Endothelial cell of umbilical vein (primary cell): ENCODE results near the gene NFATC3. TPM values are rescaled to one million over a fixed set of nuclear protein-coding genes. Genes with fewer than 3 reads are reported as not detected.

ENCODE experiments used
- BruUV-seq: library from RNA; stranded (reverse); fragments of 400-500 nt; replicated peaks from 2 replicates; lab custom pipeline; 2021; lab: Mats Ljungman, UMichigan
- CTCF ChIA-PET: fragments of 300-600, 350-600 bp; sonication (Branson Sonifier 250); formaldehyde crosslinking; loops from one replicate; lab custom pipeline; 2021; ENCODE audit warnings: antibody characterized with exemption, inconsistent platforms; lab: Charles Lee
- POLR2A ChIA-PET: fragments of 300-600, 350-600 bp; sonication (Branson Sonifier 250); formaldehyde crosslinking; loops from one replicate; lab custom pipeline; 2021; ENCODE audit warnings: antibody characterized with exemption, inconsistent platforms; lab: Charles Lee
- DNase-seq: peaks from one replicate; pipeline ENCODE4 v3.0.0-alpha.2; 2011; ENCODE audit warnings: low read depth, low spot score
- FAIRE-seq: peaks from 2 replicates; lab custom pipeline; 2011; peaks lifted over from hg19 to GRCh38; lab: Jason Lieb, UNC
- H2AFZ ChIP-seq: 2 replicates; pipeline ENCODE4 v1.6.0; 2012; ENCODE audit warnings: low read depth, low read length, control low read depth, inconsistent platforms
- H3K27ac ChIP-seq: 2 replicates; pipeline ENCODE4 v1.5.1; 2011; ENCODE audit warnings: low read depth, mild to moderate bottlenecking, control low read depth, low read length, moderate library complexity; ENCODE audit not compliant: insufficient read depth
- H3K27me3 ChIP-seq, 2 experiments: 2 replicates each; pipeline versions ENCODE4 v1.6.0 to v1.6.1; 2011; ENCODE audit warnings: low read length in 2 of 2, mixed read lengths in 1 of 2; ENCODE audit not compliant: control insufficient read depth in 2 of 2, insufficient read depth in 2 of 2
- H3K36me3 ChIP-seq, 2 experiments: 2 replicates in 1 of 2; 3 replicates in 1 of 2; pipeline ENCODE4 v1.5.1; 2011; ENCODE audit warnings: low read length in 2 of 2, mild to moderate bottlenecking in 1 of 2, moderate library complexity in 1 of 2; ENCODE audit not compliant: control insufficient read depth in 2 of 2, insufficient read depth in 2 of 2; ENCODE audit errors: extremely low read depth in 1 of 2
- H3K4me1 ChIP-seq: 3 replicates; pipeline ENCODE4 v1.5.1; 2011; ENCODE audit warnings: mild to moderate bottlenecking, low read length; ENCODE audit not compliant: control insufficient read depth, insufficient read depth; ENCODE audit errors: extremely low read depth
- H3K4me2 ChIP-seq: 2 replicates; pipeline ENCODE4 v1.6.1; 2011; ENCODE audit warnings: low read length, control low read depth, mixed read lengths; ENCODE audit not compliant: insufficient read depth
- H3K4me3 ChIP-seq, 3 experiments: fragments of 200-600 bp in 1 of 3; sonication (generic), shearing (Covaris generic) in 1 of 3; replicated peaks in 1 of 3; 2 replicates each; pipeline ENCODE4 v1.5.1; 2011 to 2016; ENCODE audit warnings: control low read depth in 3 of 3, low read length in 3 of 3, mild to moderate bottlenecking in 2 of 3, inconsistent platforms in 1 of 3, low read depth in 1 of 3, moderate library complexity in 1 of 3; ENCODE audit not compliant: insufficient read depth in 1 of 3
- H3K79me2 ChIP-seq: 2 replicates; pipeline ENCODE4 v1.6.0; 2012; ENCODE audit warnings: low read length, inconsistent platforms; ENCODE audit not compliant: control insufficient read depth, insufficient read depth
- H3K9ac ChIP-seq: replicated peaks from 2 replicates; pipeline ENCODE3; 2011; ENCODE audit warnings: low read length, control low read depth; ENCODE audit not compliant: insufficient read depth; ENCODE audit errors: extremely low read depth
- H3K9me1 ChIP-seq: replicated peaks from 3 replicates; pipeline ENCODE4 v1.6.0; 2011; ENCODE audit warnings: mild to moderate bottlenecking, low read length; ENCODE audit not compliant: control insufficient read depth, insufficient read depth; ENCODE audit errors: extremely low read depth
- H3K9me3 ChIP-seq: replicated peaks from 2 replicates; pipeline ENCODE4 v1.5.1; 2012; ENCODE audit warnings: low read length, inconsistent platforms; ENCODE audit not compliant: control insufficient read depth, insufficient read depth
- H4K20me1 ChIP-seq: replicated peaks from 2 replicates; pipeline ENCODE3; 2011; ENCODE audit warnings: mild to moderate bottlenecking, low read length; ENCODE audit not compliant: control insufficient read depth, insufficient read depth; ENCODE audit errors: extremely low read depth
- EZH2 ChIP-seq: IDR thresholded peaks from 2 replicates; pipeline ENCODE4 v1.6.1; 2012; ENCODE audit warnings: borderline replicate concordance, low read depth, mild to moderate bottlenecking, moderate library complexity, low read length, inconsistent platforms; ENCODE audit not compliant: severe bottlenecking
- FOS ChIP-seq: IDR thresholded peaks from 2 replicates; pipeline ENCODE4 v1.6.1; 2011; ENCODE audit warnings: mild to moderate bottlenecking, low read length, moderate library complexity, borderline replicate concordance; ENCODE audit not compliant: insufficient read depth
- GATA2 ChIP-seq: IDR thresholded peaks from 2 replicates; pipeline ENCODE4 v1.7.0; 2011; ENCODE audit warnings: low read depth, mild to moderate bottlenecking, moderate library complexity, mixed read lengths, low read length; ENCODE audit not compliant: insufficient read length, insufficient read depth
- JUN ChIP-seq: IDR thresholded peaks from 2 replicates; pipeline ENCODE4 v1.6.1; 2011; ENCODE audit warnings: borderline replicate concordance, low read depth; ENCODE audit not compliant: insufficient read length, insufficient read depth
- MAX ChIP-seq: IDR thresholded peaks from 2 replicates; pipeline ENCODE4 v1.6.1; 2011; ENCODE audit not compliant: insufficient read depth, insufficient read length
- MYC ChIP-seq: IDR thresholded peaks from one replicate; pipeline ENCODE4 v1.6.1; 2011; ENCODE audit warnings: mild to moderate bottlenecking, low read depth, low read length
- POLR2A ChIP-seq: IDR thresholded peaks from 2 replicates; pipeline ENCODE4 v1.6.1; 2012; ENCODE audit warnings: low read depth, mild to moderate bottlenecking, control low read depth, low read length
- POLR2AphosphoS5 ChIP-seq: IDR thresholded peaks from 2 replicates; pipeline ENCODE4 v1.6.1; 2012; ENCODE audit warnings: low read depth, mild to moderate bottlenecking, control low read depth, low read length, moderate library complexity; ENCODE audit not compliant: insufficient read depth
- dilution Hi-C: fragments of 300-500 bp; cut with MboI; formaldehyde crosslinking; loops from one replicate; pipeline ENCODE4 v1.15.0; 2019; ENCODE audit warnings: low sequenced_read_pairs; ENCODE audit not compliant: extremely low pct_ligation_motif_present
- intact Hi-C: fragments of 100-400 bp; cut with micrococcal nuclease; formaldehyde crosslinking; loops from one replicate; pipeline ENCODE4 v1.10.0; 2022
- polyA plus RNA-seq, 4 experiments: library from polyadenylated mRNA; depleted of rRNA in 3 of 4; stranded (reverse) in 3 of 4; unstranded in 1 of 4; fragments of >200 nt; gene quantifications; 2 replicates each; pipeline versions ENCODE4 v1.2.1 to v1.2.3, GENCODE V29; 2011 to 2012; ENCODE audit warnings: missing spikeins in 1 of 4
- total RNA-seq: library from RNA; stranded (reverse); gene quantifications from 2 replicates; pipeline ENCODE4 v1.2.3, GENCODE V29; 2021
- TF ChIP-seq, protein P1 (sequence below), 2 donors: IDR thresholded peaks; 1 replicate in 1 of 2; 2 replicates in 1 of 2; pipeline ENCODE4 v1.5.1; 2011; ENCODE audit warnings: low read length in 2 of 2, mild to moderate bottlenecking in 2 of 2, moderate library complexity in 2 of 2, control low read depth in 1 of 2, inconsistent platforms in 1 of 2, low read depth in 1 of 2; ENCODE audit not compliant: insufficient read depth in 1 of 2; ENCODE audit errors: extremely low read depth in 1 of 2

NFATC3 gene
- total and polyA plus RNA-seq, 2 donors (not counting 3 experiments of a cell fraction or from before 2014, with no cell fraction given) = 15.6 to 33.1 TPM

DNA sequence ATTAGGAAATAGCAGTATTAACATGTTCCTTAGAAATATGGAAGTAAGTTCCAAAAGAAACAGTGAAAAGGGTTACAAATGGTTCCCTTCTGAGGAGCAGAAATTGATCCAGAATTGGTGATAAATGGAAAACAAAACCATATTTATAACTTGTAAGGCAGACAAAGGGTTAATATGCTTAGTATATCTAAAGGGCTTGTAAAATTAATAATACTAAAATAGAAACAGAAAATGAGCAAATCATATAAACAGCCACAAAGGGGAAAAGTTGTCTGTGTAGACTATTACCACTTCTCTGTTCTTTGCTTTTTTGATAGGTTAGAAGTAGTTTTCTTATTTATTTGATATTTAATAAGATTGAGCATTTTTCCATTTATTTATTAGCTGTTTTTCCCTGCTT lies 64.4 kb downstream of the NFATC3 start:
- Histone ChIP-seq H3K27me3 (no peaks in the 10 kb centered on the region), H3K9ac (no peak overlapping the region), H3K4me3 (no peak overlapping the region), H3K9me1 (no peaks in the 10 kb centered on the region), H3K36me3 (no peaks in the 10 kb centered on the region), H3K4me1 (peaks cover 3% of the 10 kb centered on the region), H3K4me2 (no peak overlapping the region), H3K9me3 (no peaks in the 10 kb centered on the region), H3K79me2 (no peaks in the 10 kb centered on the region), H2AFZ (no peak overlapping the region), H3K27ac (no peak overlapping the region), H4K20me1 (no peaks in the 10 kb centered on the region)
- CTCF ChIA-PET = no interaction called here
- intact Hi-C loops (no loop called here), dilution Hi-C loops (no loop called here)
- no peak for FAIRE-seq
- DNase-seq = no peak
- POLR2A ChIA-PET = no interaction called here
- TF ChIP-seq MAX (no peak), EZH2 (no peak), FOS (no peak), GATA2 (no peak), POLR2AphosphoS5 (no peak), JUN (no peak), POLR2A (no peak), MYC (no peak)
- TF ChIP-seq, protein P1, sequence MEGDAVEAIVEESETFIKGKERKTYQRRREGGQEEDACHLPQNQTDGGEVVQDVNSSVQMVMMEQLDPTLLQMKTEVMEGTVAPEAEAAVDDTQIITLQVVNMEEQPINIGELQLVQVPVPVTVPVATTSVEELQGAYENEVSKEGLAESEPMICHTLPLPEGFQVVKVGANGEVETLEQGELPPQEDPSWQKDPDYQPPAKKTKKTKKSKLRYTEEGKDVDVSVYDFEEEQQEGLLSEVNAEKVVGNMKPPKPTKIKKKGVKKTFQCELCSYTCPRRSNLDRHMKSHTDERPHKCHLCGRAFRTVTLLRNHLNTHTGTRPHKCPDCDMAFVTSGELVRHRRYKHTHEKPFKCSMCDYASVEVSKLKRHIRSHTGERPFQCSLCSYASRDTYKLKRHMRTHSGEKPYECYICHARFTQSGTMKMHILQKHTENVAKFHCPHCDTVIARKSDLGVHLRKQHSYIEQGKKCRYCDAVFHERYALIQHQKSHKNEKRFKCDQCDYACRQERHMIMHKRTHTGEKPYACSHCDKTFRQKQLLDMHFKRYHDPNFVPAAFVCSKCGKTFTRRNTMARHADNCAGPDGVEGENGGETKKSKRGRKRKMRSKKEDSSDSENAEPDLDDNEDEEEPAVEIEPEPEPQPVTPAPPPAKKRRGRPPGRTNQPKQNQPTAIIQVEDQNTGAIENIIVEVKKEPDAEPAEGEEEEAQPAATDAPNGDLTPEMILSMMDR (IDR thresholded peaks at IDR 0.05; ENCODE audit: extremely low read depth in 1 of 2, insufficient read depth in 1 of 2, low read depth in 1 of 2, low read length in 2 of 2) = no peak
- no TSS peak for BruUV-seq
